Left renal pelvis (tissue), 4 donors: ENCODE results near the gene ABL2. TPM values are rescaled to one million over a fixed set of nuclear protein-coding genes. Genes with fewer than 3 reads are reported as not detected.
"Not testable (repeated sequence)": the region's sequence is repeated elsewhere in the genome, so short reads cannot be mapped to it uniquely, and the experiment has no call there.

Experiments
- DNase-seq, 4 donors: peaks; one replicate each; pipeline ENCODE4 v3.0.0-alpha.2; 2013; ENCODE audit warnings: low read depth in 4 of 4, low spot score in 3 of 4
- polyA plus RNA-seq, 4 donors: library from polyadenylated mRNA; unstranded; fragments of 120-200 nt; gene quantifications; one replicate each; pipeline ENCODE4 v1.2.1, GENCODE V29; 2013; ENCODE audit not compliant: insufficient read length in 4 of 4

The ABL2 gene
- polyA plus RNA-seq, 4 donors, result 7.7 to 11.9 (median 10.2) TPM

DNA sequence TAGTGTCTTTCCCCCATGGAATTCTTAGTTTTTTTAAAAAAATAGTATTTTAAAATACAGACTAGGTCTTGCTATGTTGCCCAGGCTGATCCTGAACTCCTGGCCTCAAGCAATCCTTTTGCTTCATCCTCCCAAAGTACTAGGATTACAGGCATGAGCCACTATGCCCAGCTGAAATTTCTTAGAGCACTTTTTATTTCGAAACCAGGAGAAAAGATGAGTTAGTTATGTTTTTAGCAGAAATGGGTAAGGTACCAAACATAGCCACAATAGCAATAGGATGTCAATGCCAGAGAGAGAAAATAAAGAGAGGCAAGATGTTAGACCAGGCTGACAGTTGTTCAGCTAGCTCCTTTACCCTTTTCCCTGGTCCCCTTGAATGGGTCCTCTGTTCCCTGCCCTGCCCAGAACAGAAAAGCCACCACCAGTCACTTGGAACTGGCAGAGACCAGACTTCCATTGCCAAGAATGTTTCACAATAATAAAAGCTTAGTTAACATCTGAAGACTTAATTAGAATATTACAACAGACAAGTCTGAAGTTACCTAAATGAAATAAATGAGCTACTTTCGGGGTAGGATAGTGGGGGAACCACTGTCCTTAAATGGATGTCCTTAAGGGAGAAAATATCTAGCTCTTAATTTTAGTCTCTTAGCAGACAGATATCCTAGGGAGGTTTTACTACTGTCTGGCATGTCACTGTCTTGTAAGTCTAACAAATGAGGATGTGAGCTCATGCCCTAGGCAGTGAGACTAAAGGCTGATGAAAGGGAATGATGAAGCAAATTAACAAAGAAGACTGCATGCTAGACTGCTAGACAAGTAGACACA lies 54.3 kb downstream of the ABL2 start:
- no peak for DNase-seq

GRCh38 chr1:179170468-179170770 lies 59.1 kb downstream of the ABL2 start:
- not testable (repeated sequence) for DNase-seq

- no peak for DNase-seq
Measured at GRCh38 chr1:179169616-179170467, 59.6 kb downstream of the ABL2 start.

- no peak for DNase-seq
Measured at GRCh38 chr1:179168536-179168935, 60.9 kb downstream of the ABL2 start.

GRCh38 chr1:179167955-179168354 lies 61.5 kb downstream of the ABL2 start:
- DNase-seq, result no peak

- no peak for DNase-seq
Measured at GRCh38 chr1:179167418-179167777, 62.1 kb downstream of the ABL2 start.

DNA sequence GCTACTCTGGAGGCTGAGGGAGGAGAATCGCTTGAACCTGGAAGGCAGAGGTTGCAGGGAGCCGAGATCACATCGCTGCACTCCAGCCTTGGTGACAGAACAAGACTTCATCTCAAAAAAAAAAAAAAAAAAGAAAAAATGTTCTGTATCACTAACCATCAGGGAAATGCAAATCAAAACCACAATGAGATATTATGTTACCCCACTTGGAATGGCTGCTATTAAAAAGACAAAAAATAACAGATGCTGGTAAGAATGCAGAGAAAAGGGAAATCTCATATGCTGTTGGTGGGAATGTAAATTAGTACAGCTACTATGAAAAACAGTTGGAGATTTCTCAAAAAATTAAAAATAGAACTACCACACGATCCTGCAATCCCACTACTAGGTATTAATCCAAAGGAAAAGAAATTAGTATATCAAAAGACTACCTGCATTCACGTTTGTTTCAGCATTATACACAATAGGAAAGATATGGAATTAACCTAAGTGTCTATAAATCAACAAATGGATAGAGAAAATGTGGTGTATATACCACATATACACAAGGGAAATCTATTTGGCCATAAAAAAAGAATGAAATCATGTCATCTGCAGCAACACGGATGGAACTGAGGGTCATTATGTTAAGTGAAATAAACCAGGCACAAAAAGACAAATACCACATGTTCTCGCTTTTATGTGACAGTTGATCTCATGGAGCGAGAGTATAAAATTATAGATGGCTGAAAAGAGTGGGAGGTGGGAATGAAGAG lies 62.6 kb downstream of the ABL2 start:
- no peak for DNase-seq

- DNase-seq, result no peak
Measured at GRCh38 chr1:179164494-179164893, 65.0 kb downstream of the ABL2 start.

- DNase-seq, result no peak
Measured at GRCh38 chr1:179156708-179157107, 72.8 kb downstream of the ABL2 start.

GRCh38 chr1:179156026-179156425 lies 73.5 kb downstream of the ABL2 start:
- DNase-seq, result no peak

- DNase-seq, result no peak
Measured at GRCh38 chr1:179155615-179156014, 73.9 kb downstream of the ABL2 start.

DNA sequence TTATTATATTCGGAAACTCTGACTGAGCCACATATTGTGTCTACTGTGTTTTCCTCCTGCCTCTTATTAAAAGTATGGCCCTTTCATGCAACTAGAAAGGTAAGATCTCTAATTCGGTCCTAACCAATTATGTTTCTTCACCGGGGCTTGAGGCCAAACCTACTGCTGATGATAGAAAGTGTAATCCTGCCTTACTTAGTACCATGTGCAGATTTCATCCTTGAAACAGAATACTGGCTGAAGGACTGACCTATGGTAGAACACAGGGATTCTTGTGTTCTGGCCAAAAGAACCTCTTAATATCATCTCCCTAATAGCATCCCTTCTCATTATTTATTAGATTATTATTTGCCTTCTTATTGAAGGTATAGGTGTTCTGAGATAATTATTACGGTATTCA lies 75.0 kb downstream of the ABL2 start:
- no peak for DNase-seq

- no peak for DNase-seq
Measured at GRCh38 chr1:179153217-179153616, 76.3 kb downstream of the ABL2 start.

- no peak for DNase-seq
Measured at GRCh38 chr1:179151908-179152682, 77.4 kb downstream of the ABL2 start.

DNA sequence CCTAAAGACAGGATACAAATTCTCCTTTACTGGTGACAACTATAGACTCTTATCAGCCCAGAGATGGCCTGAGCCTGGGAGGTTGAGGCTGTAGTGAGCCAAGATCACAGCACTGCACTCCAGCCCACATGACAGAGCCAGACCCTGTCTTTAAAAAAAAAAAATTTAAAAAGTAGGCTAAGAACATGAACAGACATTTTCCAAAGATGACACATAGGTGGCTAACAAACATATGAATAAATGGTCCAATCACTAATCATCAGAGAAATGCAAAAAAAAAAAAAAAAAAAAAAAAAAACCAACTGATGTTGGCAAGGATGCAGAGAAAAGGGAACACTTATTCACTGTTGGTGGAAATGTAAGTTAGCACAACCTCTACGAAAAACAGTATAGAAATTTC lies 82.6 kb downstream of the ABL2 start:
- DNase-seq, result no peak

- no peak for DNase-seq
Measured at GRCh38 chr1:179146476-179146875, 83.0 kb downstream of the ABL2 start.

- no peak for DNase-seq
Measured at GRCh38 chr1:179145521-179145920, 84.0 kb downstream of the ABL2 start.

DNA sequence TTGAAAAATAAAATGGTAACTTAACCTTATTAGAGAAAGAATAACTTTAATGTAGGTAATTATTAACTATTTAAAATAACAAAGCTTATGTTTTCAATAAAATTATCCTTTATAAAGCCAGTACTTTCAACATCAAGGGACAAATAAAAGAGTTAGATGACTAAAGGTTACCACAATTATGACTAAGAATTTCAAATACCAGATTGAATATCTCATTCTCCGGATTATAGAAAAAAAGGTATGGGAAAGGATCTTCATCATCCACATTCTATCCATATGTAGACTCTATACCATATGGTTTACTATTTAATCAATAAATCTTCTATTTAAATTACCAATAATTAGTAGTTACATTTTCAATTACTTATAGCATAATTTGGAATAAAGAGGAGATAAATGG lies 84.9 kb downstream of the ABL2 start:
- DNase-seq, result no peak

GRCh38 chr1:179143322-179143721 lies 86.2 kb downstream of the ABL2 start:
- no peak for DNase-seq

DNA sequence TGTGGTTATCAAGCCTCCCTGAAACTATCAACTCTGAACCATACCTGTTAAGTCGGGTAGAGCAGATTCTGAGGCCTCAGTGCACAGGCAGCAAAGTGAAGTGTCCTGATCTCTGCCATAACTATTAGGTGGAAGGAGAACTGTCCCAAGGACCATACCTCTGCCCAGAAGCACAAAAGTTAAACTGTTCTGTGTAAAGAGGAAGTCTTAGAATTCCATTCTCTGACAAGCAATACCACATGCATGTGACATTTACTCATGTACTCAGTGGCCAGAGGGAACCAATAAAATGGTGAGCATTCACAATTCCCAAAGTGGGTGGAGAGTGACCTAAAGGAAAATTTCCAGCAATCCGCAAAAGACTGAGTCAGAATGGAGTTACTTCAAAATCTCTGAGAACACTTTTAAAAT lies 86.6 kb downstream of the ABL2 start:
- no peak for DNase-seq
